HepG2 (cell line): ENCODE measurements around the gene MSMO1. TPM values are rescaled to one million over a fixed set of nuclear protein-coding genes. Genes with fewer than 3 reads are reported as not detected.

Experiments used
- AGO2 ChIP-seq: fragments of 200-400 bp; formaldehyde crosslinking; optimal IDR thresholded peaks from 2 replicates; pipeline ENCODE3; 2017; ENCODE audit warnings: mild to moderate bottlenecking, low read depth, low read length, moderate library complexity
- CREB1 ChIP-seq, 2 experiments: fragments of 450-650 bp in 1 of 2; IDR thresholded peaks; 2 replicates each; pipeline ENCODE4 v1.6.1; 2016 to 2017; ENCODE audit warnings: control low read depth in 1 of 2, mild to moderate bottlenecking in 1 of 2, missing compliant biosample characterization in 1 of 2, missing genetic modification characterization in 1 of 2
- E2F2 ChIP-seq: sonication (generic); formaldehyde crosslinking; IDR thresholded peaks from 2 replicates; pipeline ENCODE4 v1.4.0; 2020; ENCODE audit warnings: missing genetic modification reagents, borderline replicate concordance
- GABPA ChIP-seq, 2 experiments: IDR thresholded peaks; 2 replicates each; pipeline ENCODE4 v1.6.1; 2011 to 2016; ENCODE audit warnings: low read depth in 2 of 2, low read length in 1 of 2, missing biosample characterization in 1 of 2, missing genetic modification characterization in 1 of 2
- HNF1B ChIP-seq: sonication (generic); formaldehyde crosslinking; IDR thresholded peaks from 2 replicates; pipeline ENCODE4 v1.5.1; 2020; ENCODE audit warnings: mild to moderate bottlenecking, moderate library complexity, missing genetic modification reagents
- KDM2A ChIP-seq: sonication (generic); formaldehyde crosslinking; IDR thresholded peaks from 2 replicates; pipeline ENCODE4 v1.4.0; 2020; ENCODE audit warnings: low read depth, missing genetic modification reagents, borderline replicate concordance
- PITX1 ChIP-seq: sonication (generic); formaldehyde crosslinking; IDR thresholded peaks from 2 replicates; pipeline ENCODE4 v1.5.1; 2020; ENCODE audit warnings: mild to moderate bottlenecking, missing genetic modification reagents
- RCOR2 ChIP-seq: IDR thresholded peaks from 2 replicates; pipeline ENCODE4 v1.6.1; 2016; ENCODE audit warnings: missing biosample characterization, missing genetic modification reagents
- SALL1 ChIP-seq: sonication (generic); formaldehyde crosslinking; IDR thresholded peaks from 2 replicates; pipeline ENCODE4 v1.8.0; 2022; ENCODE audit warnings: mild to moderate bottlenecking, missing genetic modification reagents
- SYNCRIP ChIP-seq: fragments of 200-400 bp; formaldehyde crosslinking; IDR thresholded peaks from 2 replicates; pipeline ENCODE4 v1.6.1; 2018; ENCODE audit warnings: mild to moderate bottlenecking, low read depth, low read length; ENCODE audit not compliant: insufficient read depth
- ZFP36L1 ChIP-seq: sonication (generic); formaldehyde crosslinking; IDR thresholded peaks from 2 replicates; pipeline ENCODE4 v1.8.0; 2022; ENCODE audit warnings: mild to moderate bottlenecking, missing genetic modification reagents, moderate library complexity
- ZNF17 ChIP-seq: sonication (generic); formaldehyde crosslinking; IDR thresholded peaks from 2 replicates; pipeline ENCODE4 v1.5.0; 2020; ENCODE audit warnings: mild to moderate bottlenecking, missing genetic modification reagents
- ZNF264 ChIP-seq: sonication (generic); formaldehyde crosslinking; IDR thresholded peaks from 2 replicates; pipeline ENCODE4 v1.4.0; 2020; ENCODE audit warnings: missing genetic modification reagents
- ZNF564 ChIP-seq: sonication (generic); formaldehyde crosslinking; IDR thresholded peaks from 2 replicates; pipeline ENCODE4 v1.8.1; 2023; ENCODE audit warnings: mild to moderate bottlenecking, missing genetic modification reagents
- ZNF800 ChIP-seq: sonication (generic); formaldehyde crosslinking; IDR thresholded peaks from 2 replicates; pipeline ENCODE4 v1.4.0; 2020; ENCODE audit warnings: missing genetic modification reagents
- ZNF878 ChIP-seq: sonication (generic); formaldehyde crosslinking; IDR thresholded peaks from 2 replicates; pipeline ENCODE4 v1.8.1; 2023; ENCODE audit warnings: mild to moderate bottlenecking, missing genetic modification reagents, moderate library complexity
- ZSCAN20 ChIP-seq: sonication (generic); formaldehyde crosslinking; IDR thresholded peaks from 2 replicates; pipeline ENCODE4 v1.4.0; 2020; ENCODE audit warnings: missing genetic modification reagents, mild to moderate bottlenecking, borderline replicate concordance
- polyA plus RNA-seq, 8 experiments: library from polyadenylated mRNA; depleted of rRNA in 3 of 8; stranded (reverse) in 7 of 8; unstranded in 1 of 8; fragments of >200 nt; fragmentation: Illumina TruSeq in 4 of 8; extraction: Trizol in 4 of 8; gene quantifications; 2 replicates each; pipeline versions ENCODE4 v1.2.1 to v1.2.3, GENCODE V29; 2011 to 2016; ENCODE audit warnings: low read depth in 4 of 8, missing spikeins in 1 of 8, mixed read lengths in 1 of 8; ENCODE audit not compliant: insufficient read depth in 1 of 8
- total RNA-seq, 5 experiments: library from RNA; depleted of rRNA; stranded (reverse); fragments of >200 nt; fragmentation: Illumina TruSeq; extraction: Trizol; gene quantifications; 2 replicates each; pipeline ENCODE4 v1.2.3, GENCODE V29; 2016; ENCODE audit warnings: low read depth in 1 of 5
- TF ChIP-seq, protein P1 (sequence below): sonication (generic); formaldehyde crosslinking; conservative IDR thresholded peaks from 2 replicates; pipeline ENCODE4 v1.4.0; 2020; ENCODE audit warnings: missing genetic modification reagents
- TF ChIP-seq, protein P2 (sequence below): sonication (generic); formaldehyde crosslinking; IDR thresholded peaks from 2 replicates; pipeline ENCODE4 v1.4.0; 2020; ENCODE audit warnings: missing genetic modification reagents

MSMO1 gene
- total and polyA plus RNA-seq, 2 of the 13 experiments (the other 11 are each of a cell fraction or from before 2014, with no cell fraction given): 98.1 to 216 TPM

- TF ChIP-seq HNF1B (CRISPR knock-in tag) (0 out of 2 replicates have a peak, but pooled peaks have one; percentile 38), AGO2 (peak; percentile 43), PITX1 (CRISPR knock-in tag) (peak; percentile 41; the same call in 1 of the 2 replicates), SYNCRIP (no peak), ZNF564 (CRISPR knock-in tag) (peak; percentile 29; the same call in 1 of the 2 replicates), CREB1 (IDR thresholded peaks at IDR 0.05) (no peak), CREB1 (CRISPR knock-in tag; IDR thresholded peaks at IDR 0.05) (peak; percentile 23; the same call in 1 of the 2 replicates), ZSCAN20 (0 out of 2 replicates have a peak, but pooled peaks have one; percentile 30), SALL1 (CRISPR knock-in tag) (peak; percentile 22; the same call in 1 of the 2 replicates), RCOR2 (CRISPR knock-in tag) (no peak), KDM2A (CRISPR knock-in tag) (peak; percentile 37; the same call in 1 of the 2 replicates), ZNF800 (CRISPR knock-in tag) (peak; percentile 50; the same call in 1 of the 2 replicates), ZNF264 (CRISPR knock-in tag) (0 out of 2 replicates have a peak, but pooled peaks have one; percentile 25), GABPA (IDR thresholded peaks at IDR 0.05; ENCODE audit: low read depth, low read length) (no peak), GABPA (CRISPR knock-in tag; IDR thresholded peaks at IDR 0.05; ENCODE audit: low read depth) (peak; percentile 7; the same call in 1 of the 2 replicates), E2F2 (CRISPR knock-in tag) (no peak), ZFP36L1 (CRISPR knock-in tag) (peak; percentile 69; the same call in 1 of the 2 replicates), ZNF17 (CRISPR knock-in tag) (no peak), ZNF878 (CRISPR knock-in tag) (peak; percentile 60; the same call in 1 of the 2 replicates)
- TF ChIP-seq, protein P1, sequence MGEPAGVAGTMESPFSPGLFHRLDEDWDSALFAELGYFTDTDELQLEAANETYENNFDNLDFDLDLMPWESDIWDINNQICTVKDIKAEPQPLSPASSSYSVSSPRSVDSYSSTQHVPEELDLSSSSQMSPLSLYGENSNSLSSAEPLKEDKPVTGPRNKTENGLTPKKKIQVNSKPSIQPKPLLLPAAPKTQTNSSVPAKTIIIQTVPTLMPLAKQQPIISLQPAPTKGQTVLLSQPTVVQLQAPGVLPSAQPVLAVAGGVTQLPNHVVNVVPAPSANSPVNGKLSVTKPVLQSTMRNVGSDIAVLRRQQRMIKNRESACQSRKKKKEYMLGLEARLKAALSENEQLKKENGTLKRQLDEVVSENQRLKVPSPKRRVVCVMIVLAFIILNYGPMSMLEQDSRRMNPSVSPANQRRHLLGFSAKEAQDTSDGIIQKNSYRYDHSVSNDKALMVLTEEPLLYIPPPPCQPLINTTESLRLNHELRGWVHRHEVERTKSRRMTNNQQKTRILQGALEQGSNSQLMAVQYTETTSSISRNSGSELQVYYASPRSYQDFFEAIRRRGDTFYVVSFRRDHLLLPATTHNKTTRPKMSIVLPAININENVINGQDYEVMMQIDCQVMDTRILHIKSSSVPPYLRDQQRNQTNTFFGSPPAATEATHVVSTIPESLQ (CRISPR knock-in tag): 0 out of 2 replicates have a peak, but pooled peaks have one; percentile 58
- TF ChIP-seq, protein P2, sequence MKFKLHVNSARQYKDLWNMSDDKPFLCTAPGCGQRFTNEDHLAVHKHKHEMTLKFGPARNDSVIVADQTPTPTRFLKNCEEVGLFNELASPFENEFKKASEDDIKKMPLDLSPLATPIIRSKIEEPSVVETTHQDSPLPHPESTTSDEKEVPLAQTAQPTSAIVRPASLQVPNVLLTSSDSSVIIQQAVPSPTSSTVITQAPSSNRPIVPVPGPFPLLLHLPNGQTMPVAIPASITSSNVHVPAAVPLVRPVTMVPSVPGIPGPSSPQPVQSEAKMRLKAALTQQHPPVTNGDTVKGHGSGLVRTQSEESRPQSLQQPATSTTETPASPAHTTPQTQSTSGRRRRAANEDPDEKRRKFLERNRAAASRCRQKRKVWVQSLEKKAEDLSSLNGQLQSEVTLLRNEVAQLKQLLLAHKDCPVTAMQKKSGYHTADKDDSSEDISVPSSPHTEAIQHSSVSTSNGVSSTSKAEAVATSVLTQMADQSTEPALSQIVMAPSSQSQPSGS (CRISPR knock-in tag): 0 out of 2 replicates have a peak, but pooled peaks have one; percentile 13
These were observed 16.1 kb downstream of the MSMO1 start (continued) for GRCh38 chr4:165343353-165344191.
